ENCODE results near the gene IL19. TPM values are rescaled to one million over a fixed set of nuclear protein-coding genes. Genes with fewer than 3 reads are reported as not detected.
A peak's percentile ranks its signal among the peaks of the same experiment; 100 is the strongest.
"Not testable (repeated sequence)": the region's sequence is repeated elsewhere in the genome, so short reads cannot be mapped to it uniquely, and the experiment has no call there.

Gene IL19
- total RNA-seq, 2 donors from 2014 or later: not detected

GRCh38 chr1:206766251-206766856 lies 4.2 kb upstream of the IL19 start:
- intact Hi-C loops (cut with DNase I, micrococcal nuclease): no loop called here
- DNase-seq: peak; percentile 41 to 52
- ATAC-seq: peak; percentile 39

GRCh38 chr1:206768472-206769303 lies 1.9 kb upstream of the IL19 start:
- intact Hi-C loops (cut with DNase I, micrococcal nuclease): no loop called here
- no peak for DNase-seq
- no peak for ATAC-seq

- no peak for DNase-seq
- intact Hi-C loops (cut with DNase I, micrococcal nuclease): no loop called here
- no peak for ATAC-seq
Observed at GRCh38 chr1:206769304-206769731, 1.3 kb upstream of the IL19 start.

- DNase-seq (no peak), ATAC-seq (no peak)
- intact Hi-C loops (cut with DNase I, micrococcal nuclease): no loop called here
Observed at GRCh38 chr1:206771338-206771692, 742 bp downstream of the IL19 start.

- DNase-seq (no peak), ATAC-seq (no peak)
- intact Hi-C loops (cut with DNase I, micrococcal nuclease): no loop called here
Observed at GRCh38 chr1:206772243-206772937, 1.8 kb downstream of the IL19 start, which contains the start of gene IL10. TSS of gene IL10 (minus strand) at chr1:206772494. CDS start at chr1:206772435, 59 bp downstream.

- intact Hi-C loops (cut with DNase I, micrococcal nuclease): no loop called here
- no peak for ATAC-seq
Observed at GRCh38 chr1:206774093-206774492, 3.5 kb downstream of the IL19 start.

GRCh38 chr1:206776229-206776628 lies 5.7 kb downstream of the IL19 start:
- no peak for ATAC-seq
- DNase-seq: no peak
- intact Hi-C loops (cut with DNase I, micrococcal nuclease): no loop called here

More at GRCh38 chr1:206774093-206774492, 3.5 kb downstream of the IL19 start:
- no peak for DNase-seq

GRCh38 chr1:206778031-206778430 lies 7.5 kb downstream of the IL19 start:
- no peak for DNase-seq
- no peak for ATAC-seq
- intact Hi-C loops (cut with DNase I, micrococcal nuclease): no loop called here

GRCh38 chr1:206778911-206779310 lies 8.3 kb downstream of the IL19 start:
- ATAC-seq; intact Hi-C loops (cut with DNase I, micrococcal nuclease); DNase-seq: not testable (repeated sequence)

GRCh38 chr1:206779638-206780037 lies 9.1 kb downstream of the IL19 start:
- DNase-seq: no peak
- intact Hi-C loops (cut with DNase I, micrococcal nuclease): no loop called here
- ATAC-seq: no peak

- ATAC-seq (no peak), DNase-seq (no peak)
- intact Hi-C loops (cut with DNase I, micrococcal nuclease): no loop called here
Observed at GRCh38 chr1:206782448-206782847, 11.9 kb downstream of the IL19 start.

GRCh38 chr1:206783506-206783905 lies 12.9 kb downstream of the IL19 start:
- intact Hi-C loops (cut with DNase I, micrococcal nuclease): no loop called here
- no peak for DNase-seq
- ATAC-seq: no peak

GRCh38 chr1:206784471-206784903 lies 13.9 kb downstream of the IL19 start:
- intact Hi-C loops (cut with DNase I, micrococcal nuclease): no loop called here
- ATAC-seq (no peak), DNase-seq (peak; percentile 30 to 43)

- ATAC-seq (no peak), DNase-seq (no peak)
- intact Hi-C loops (cut with DNase I, micrococcal nuclease): no loop called here
Observed at GRCh38 chr1:206785182-206785765, 14.7 kb downstream of the IL19 start.

- no peak for DNase-seq
- intact Hi-C loops (cut with DNase I, micrococcal nuclease): no loop called here
- ATAC-seq: no peak
Observed at GRCh38 chr1:206786212-206786886, 15.8 kb downstream of the IL19 start.

- ATAC-seq (no peak), DNase-seq (no peak)
- intact Hi-C loops (cut with DNase I, micrococcal nuclease): no loop called here
Observed at GRCh38 chr1:206787891-206788290, 17.3 kb downstream of the IL19 start.

GRCh38 chr1:206788487-206789050 lies 18.0 kb downstream of the IL19 start:
- no peak for ATAC-seq
- intact Hi-C loops (cut with DNase I, micrococcal nuclease): no loop called here
- DNase-seq: no peak

GRCh38 chr1:206790502-206791250 lies 20.1 kb downstream of the IL19 start:
- intact Hi-C loops (cut with DNase I, micrococcal nuclease): no loop called here
- ATAC-seq (no peak), DNase-seq (no peak)
